ENCODE results near the gene ACP7. TPM values are rescaled to one million over a fixed set of nuclear protein-coding genes. Genes with fewer than 3 reads are reported as not detected.

ACP7 gene
- total and polyA plus RNA-seq, 2 of the 4 experiments (the other 2 are of a cell fraction) = not detected

GRCh38 chr19:39139971-39140453, 55.8 kb downstream of the ACP7 start:
- H3K18ac ChIP-seq (ENCODE audit: low read depth, low read length) = no peak overlapping the region
- ChIA-PET POLR2A (ENCODE audit: unreplicated experiment) (interaction anchor here (0.6 kb wide), 1 partner anchor 89 kb away, joined by 3 read pairs; no protein-coding TSS in a partner anchor), CTCF (no interaction called here)
- intact Hi-C loops (cut with micrococcal nuclease) (no loop called here), dilution Hi-C loops (cut with HindIII; ENCODE audit: low sequenced_read_pairs, unreplicated experiment) (no loop called here), in situ Hi-C loops (cut with MboI; ENCODE audit: low sequenced_read_pairs) (no loop called here)
- peak overlapping the region; percentile 28 for H2AK9ac ChIP-seq (replicated peaks; ENCODE audit: low read depth, low read length, poor library complexity)
- no peaks in the 10 kb centered on the region for H3K9me3 ChIP-seq (ENCODE audit: control insufficient read depth, insufficient read depth, low read length)
- BruUV-seq (replicated peaks) = no TSS peak
- H2AFZ ChIP-seq (replicated peaks; ENCODE audit: low read length, poor library complexity) = no peak overlapping the region
- no peaks in the 10 kb centered on the region for H3K36me3 ChIP-seq (ENCODE audit: control insufficient read depth, insufficient read depth, low read length)
- H3K27me3 ChIP-seq (ENCODE audit: control insufficient read depth, insufficient read depth, low read length) = no peaks in the 10 kb centered on the region
- H4K20me1 ChIP-seq (ENCODE audit: insufficient read depth, low read length) = peaks cover 70% of the 10 kb centered on the region
- DNase-seq = no peak
- peak overlapping the region; percentile 67; the same call in 1 of the 2 replicates for H3K23ac ChIP-seq (ENCODE audit: low read depth, low read length)
- peaks cover 11% of the 10 kb centered on the region; the same call in 1 of the 2 replicates for H3K4me1 ChIP-seq (ENCODE audit: control insufficient read depth, insufficient read depth, low read length)
- H2AK5ac ChIP-seq (ENCODE audit: low read depth, low read length) = no peak overlapping the region
- no peak overlapping the region for H2BK120ac ChIP-seq (ENCODE audit: low read depth, low read length)
- H2BK20ac ChIP-seq (ENCODE audit: low read depth, low read length) = no peak overlapping the region
- H4K5ac ChIP-seq (ENCODE audit: low read depth, low read length) = no peak overlapping the region
- no peak for TF ChIP-seq BHLHE40 (IDR thresholded peaks at IDR 0.05; ENCODE audit: low read depth, low read length)
- no peak for TF ChIP-seq SMC3 (IDR thresholded peaks at IDR 0.05; ENCODE audit: low read depth, low read length)
- no peak for TF ChIP-seq RFX5 (IDR thresholded peaks at IDR 0.05; ENCODE audit: low read depth, low read length)
- no peak for TF ChIP-seq FOS (IDR thresholded peaks at IDR 0.05; ENCODE audit: low read depth, low read length)
- TF ChIP-seq MAZ (IDR thresholded peaks at IDR 0.05; ENCODE audit: borderline replicate concordance, low read depth, low read length) = no peak
- TF ChIP-seq CHD1 (IDR thresholded peaks at IDR 0.05; ENCODE audit: low read depth, low read length) = no peak
- no peak for TF ChIP-seq NFE2L2 (IDR thresholded peaks at IDR 0.05; ENCODE audit: low read depth, low read length)
- no peak for TF ChIP-seq RCOR1 (IDR thresholded peaks at IDR 0.05; ENCODE audit: insufficient replicate concordance, low read length)
- TF ChIP-seq POLR2A (IDR thresholded peaks at IDR 0.05; ENCODE audit: low read depth, low read length) = no peak
- TF ChIP-seq, protein P1, sequence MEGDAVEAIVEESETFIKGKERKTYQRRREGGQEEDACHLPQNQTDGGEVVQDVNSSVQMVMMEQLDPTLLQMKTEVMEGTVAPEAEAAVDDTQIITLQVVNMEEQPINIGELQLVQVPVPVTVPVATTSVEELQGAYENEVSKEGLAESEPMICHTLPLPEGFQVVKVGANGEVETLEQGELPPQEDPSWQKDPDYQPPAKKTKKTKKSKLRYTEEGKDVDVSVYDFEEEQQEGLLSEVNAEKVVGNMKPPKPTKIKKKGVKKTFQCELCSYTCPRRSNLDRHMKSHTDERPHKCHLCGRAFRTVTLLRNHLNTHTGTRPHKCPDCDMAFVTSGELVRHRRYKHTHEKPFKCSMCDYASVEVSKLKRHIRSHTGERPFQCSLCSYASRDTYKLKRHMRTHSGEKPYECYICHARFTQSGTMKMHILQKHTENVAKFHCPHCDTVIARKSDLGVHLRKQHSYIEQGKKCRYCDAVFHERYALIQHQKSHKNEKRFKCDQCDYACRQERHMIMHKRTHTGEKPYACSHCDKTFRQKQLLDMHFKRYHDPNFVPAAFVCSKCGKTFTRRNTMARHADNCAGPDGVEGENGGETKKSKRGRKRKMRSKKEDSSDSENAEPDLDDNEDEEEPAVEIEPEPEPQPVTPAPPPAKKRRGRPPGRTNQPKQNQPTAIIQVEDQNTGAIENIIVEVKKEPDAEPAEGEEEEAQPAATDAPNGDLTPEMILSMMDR (conservative IDR thresholded peaks at IDR 0.05; ENCODE audit: low read depth, low read length) = no peak
- no peak for TF ChIP-seq MXI1 (IDR thresholded peaks at IDR 0.05; ENCODE audit: borderline replicate concordance, low read depth, low read length)
- TF ChIP-seq RAD21 (IDR thresholded peaks at IDR 0.05; ENCODE audit: low read length) = no peak
- TF ChIP-seq ELK1 (IDR thresholded peaks at IDR 0.05; ENCODE audit: borderline replicate concordance, low read depth, low read length) = no peak
- TF ChIP-seq CEBPB (IDR thresholded peaks at IDR 0.05; ENCODE audit: low read depth, low read length) = no peak
- peaks cover 43 to 85% of the 10 kb centered on the region in 2 experiments for H3K79me1 ChIP-seq (ENCODE audit: low read depth in 1 of 2, low read length in 2 of 2)
- no peak overlapping the region for H3K9ac ChIP-seq (ENCODE audit: low read depth, low read length)
- H3K56ac ChIP-seq (ENCODE audit: extremely low read depth, insufficient read depth, low read length) = no peak overlapping the region
- H4K91ac ChIP-seq (ENCODE audit: insufficient read depth, low read depth, low read length) = no peak overlapping the region; the same call in 1 of the 2 replicates
- no peak overlapping the region for H3K4me3 ChIP-seq (ENCODE audit: insufficient read depth, low read depth, low read length)
- WGBS, 2 experiments (ENCODE audit: extremely low coverage in 2 of 2, insufficient read length in 1 of 2) = 37% methylated on average over 5 of the region's 7 CpGs; no CpG with 5 or more reads in 1 of the 2 experiments
- H2BK15ac ChIP-seq (ENCODE audit: low read depth, low read length) = no peak overlapping the region
- peaks cover 11% of the 10 kb centered on the region; the same call in 1 of the 2 replicates for H3K9me1 ChIP-seq (ENCODE audit: insufficient read depth, low read length)
- no peak for ATAC-seq (ENCODE audit: low read depth)
- 0 out of 2 replicates have a peak overlapping the region, but pooled peaks have one; percentile 4 for H3K4ac ChIP-seq (ENCODE audit: low read depth, low read length)
- H3K14ac ChIP-seq (replicated peaks; ENCODE audit: low read depth, low read length) = peak overlapping the region; percentile 19; the same call in 1 of the 2 replicates
- H2BK5ac ChIP-seq (ENCODE audit: low read depth, low read length, poor library complexity, severe bottlenecking) = no peak overlapping the region
- H3K27ac ChIP-seq (ENCODE audit: insufficient read depth, low read length) = no peak overlapping the region
- peak overlapping the region in 1 of 2 experiments; percentile 41; a peak in 1 of 4 replicates for H4K8ac ChIP-seq (ENCODE audit: low read depth in 2 of 2, low read length in 2 of 2)
- H3K4me2 ChIP-seq (ENCODE audit: low read depth, low read length) = no peak overlapping the region
